ENCODE results near the gene SFN. TPM values are rescaled to one million over a fixed set of nuclear protein-coding genes. Genes with fewer than 3 reads are reported as not detected.
A peak's percentile ranks its signal among the peaks of the same experiment; 100 is the strongest.
"Not testable (repeated sequence)": the region's sequence is repeated elsewhere in the genome, so short reads cannot be mapped to it uniquely, and the experiment has no call there.

The SFN gene
- total and polyA plus RNA-seq, 3 experiments from 2014 or later = 0.37 TPM; not detected in 2

- Mint-ChIP-seq H3K36me3 (peaks cover 0 to 19% (median 0%) of the 10 kb centered on the region in 3 donors), H3K4me1 (peaks cover 14 to 28% (median 27%) of the 10 kb centered on the region in 3 donors), H3K27me3 (no peaks in the 10 kb centered on the region), H3K9me3 (no peaks in the 10 kb centered on the region), H3K4me3 (no peak overlapping the region), H3K27ac (peak overlapping the region in 3 of 8 donors; percentile 10 to 68 (median 50))
- Histone ChIP-seq H3K4me3 (ENCODE audit: low read length) (no peak overlapping the region), H3K27ac (ENCODE audit: low read depth, low read length) (no peak overlapping the region), H3K9me3 (ENCODE audit: low read length) (no peaks in the 10 kb centered on the region), H3K4me1 (ENCODE audit: insufficient read depth, low read length) (peaks cover 11% of the 10 kb centered on the region), H3K36me3 (ENCODE audit: insufficient read depth, low read length) (no peaks in the 10 kb centered on the region), H3K27me3 (ENCODE audit: insufficient read depth, low read length, poor library complexity, severe bottlenecking) (no peaks in the 10 kb centered on the region)
- ChIA-PET CTCF (interaction anchor here (1.0 to 2.1 kb wide), 3 partner anchors 8 to 41 kb away, joined by 3 to 6 read pairs (median 4); no protein-coding TSS in a partner anchor), POLR2A (no interaction called here)
- no peak for DNase-seq
Observed at GRCh38 chr1:26861286-26861701, 1.7 kb upstream of the SFN start.

GRCh38 chr1:26861889-26862378 lies 1.0 kb upstream of the SFN start:
- no peak overlapping the region for H3K27ac ChIP-seq (ENCODE audit: low read depth, low read length)
- peaks cover 11% of the 10 kb centered on the region for H3K4me1 ChIP-seq (ENCODE audit: insufficient read depth, low read length)
- ChIA-PET POLR2A (no interaction called here), CTCF (interaction anchor here (0.8 to 2.1 kb wide), 3 partner anchors 17 to 41 kb away, joined by 3 to 6 read pairs (median 3); no protein-coding TSS in a partner anchor)
- H3K9me3 ChIP-seq (ENCODE audit: low read length) = no peaks in the 10 kb centered on the region
- H3K27me3 ChIP-seq (ENCODE audit: insufficient read depth, low read length, poor library complexity, severe bottlenecking) = no peaks in the 10 kb centered on the region
- H3K36me3 ChIP-seq (ENCODE audit: insufficient read depth, low read length) = no peaks in the 10 kb centered on the region
- Mint-ChIP-seq H3K36me3 (peaks cover 0 to 12% (median 0%) of the 10 kb centered on the region in 3 donors), H3K4me1 (peaks cover 14 to 28% (median 27%) of the 10 kb centered on the region in 3 donors), H3K27ac (peak overlapping the region in 5 of 8 donors; percentile 17 to 77 (median 50)), H3K27me3 (no peaks in the 10 kb centered on the region), H3K9me3 (no peaks in the 10 kb centered on the region), H3K4me3 (peak overlapping the region in 1 of 7 donors; percentile 54)
- H3K4me3 ChIP-seq (ENCODE audit: low read length) = no peak overlapping the region
- no peak for DNase-seq

- Histone ChIP-seq H3K4me3 (ENCODE audit: low read length) (no peak overlapping the region), H3K4me1 (ENCODE audit: insufficient read depth, low read length) (peaks cover 11% of the 10 kb centered on the region), H3K27me3 (ENCODE audit: insufficient read depth, low read length, poor library complexity, severe bottlenecking) (no peaks in the 10 kb centered on the region), H3K9me3 (ENCODE audit: low read length) (no peaks in the 10 kb centered on the region), H3K36me3 (ENCODE audit: insufficient read depth, low read length) (no peaks in the 10 kb centered on the region), H3K27ac (ENCODE audit: low read depth, low read length) (no peak overlapping the region)
- H3K9me3 Mint-ChIP-seq = no peaks in the 10 kb centered on the region
- ChIA-PET CTCF (interaction anchor here (0.9 to 2.9 kb wide), 2 partner anchors 20 to 43 kb away, joined by 3 to 9 read pairs; no protein-coding TSS in a partner anchor), POLR2A (no interaction called here)
- H3K27me3 Mint-ChIP-seq = no peaks in the 10 kb centered on the region
- H3K4me3 Mint-ChIP-seq = peak overlapping the region in 5 of 7 donors; percentile 79 to 96 (median 92)
- peak overlapping the region in 2 of 8 donors; percentile 17 to 46 for H3K27ac Mint-ChIP-seq
- no peaks in the 10 kb centered on the region for H3K36me3 Mint-ChIP-seq
- DNase-seq = no peak
- H3K4me1 Mint-ChIP-seq = peaks cover 14 to 28% (median 27%) of the 10 kb centered on the region in 3 donors
Observed at GRCh38 chr1:26863685-26864077, 732 bp downstream of the SFN start.

GRCh38 chr1:26864610-26865480 lies 1.9 kb downstream of the SFN start:
- POLR2A ChIA-PET = interaction anchor here (0.9 to 2.5 kb wide), 12 partner anchors 9 to 364 kb away, joined by 3 to 16 read pairs (median 4); partner anchors contain the start of genes GPATCH3, GPN2 and PIGV
- CTCF ChIA-PET = interaction anchor here (0.7 to 4.7 kb wide), 24 partner anchors 7 to 393 kb away, joined by 3 to 19 read pairs (median 5); partner anchors contain the start of genes GPN2, HMGN2 and PIGV

GRCh38 chr1:26873097-26873496 lies 10.1 kb downstream of the SFN start:
- H3K9me3 ChIP-seq (ENCODE audit: low read length); H3K4me3 Mint-ChIP-seq; DNase-seq; H3K27ac ChIP-seq (ENCODE audit: low read depth, low read length); H3K4me1 ChIP-seq (ENCODE audit: insufficient read depth, low read length); H3K9me3 Mint-ChIP-seq; H3K27ac Mint-ChIP-seq; POLR2A ChIA-PET; H3K4me1 Mint-ChIP-seq; H3K27me3 ChIP-seq (ENCODE audit: insufficient read depth, low read length, poor library complexity, severe bottlenecking); H3K27me3 Mint-ChIP-seq; H3K4me3 ChIP-seq (ENCODE audit: low read length): not testable (repeated sequence)
- peaks cover 11% of the 10 kb centered on the region for H3K36me3 ChIP-seq (ENCODE audit: insufficient read depth, low read length)
- CTCF ChIA-PET = interaction anchor here (0.6 to 1.8 kb wide), 5 partner anchors 8 to 81 kb away, joined by 3 to 8 read pairs (median 3); no protein-coding TSS in a partner anchor
- peaks cover 0 to 25% (median 0%) of the 10 kb centered on the region in 3 donors for H3K36me3 Mint-ChIP-seq

More at GRCh38 chr1:26864610-26865480, 1.9 kb downstream of the SFN start:
- Histone ChIP-seq H3K9me3 (ENCODE audit: low read length) (no peaks in the 10 kb centered on the region), H3K27me3 (ENCODE audit: insufficient read depth, low read length, poor library complexity, severe bottlenecking) (no peaks in the 10 kb centered on the region), H3K4me1 (ENCODE audit: insufficient read depth, low read length) (peaks cover 11% of the 10 kb centered on the region), H3K4me3 (ENCODE audit: low read length) (peak overlapping the region; percentile 97), H3K36me3 (ENCODE audit: insufficient read depth, low read length) (no peaks in the 10 kb centered on the region), H3K27ac (ENCODE audit: low read depth, low read length) (peak overlapping the region; percentile 83)
- no peaks in the 10 kb centered on the region for H3K36me3 Mint-ChIP-seq
- peak overlapping the region; percentile 73 to 98 (median 92) for H3K27ac Mint-ChIP-seq
- no peaks in the 10 kb centered on the region for H3K27me3 Mint-ChIP-seq
- peak overlapping the region; percentile 88 to 97 (median 93) for H3K4me3 Mint-ChIP-seq
- peaks cover 14 to 28% (median 27%) of the 10 kb centered on the region in 3 donors for H3K4me1 Mint-ChIP-seq
- no peaks in the 10 kb centered on the region for H3K9me3 Mint-ChIP-seq
- peak; percentile 91 to 95 (median 94) for DNase-seq

GRCh38 chr1:26874896-26875295 lies 11.9 kb downstream of the SFN start:
- H3K4me3 Mint-ChIP-seq = no peak overlapping the region
- ChIA-PET POLR2A (no interaction called here), CTCF (interaction anchor here (1.8 kb wide), 1 partner anchor 20 kb away, joined by 5 read pairs; no protein-coding TSS in a partner anchor)
- peaks cover 11% of the 10 kb centered on the region for H3K36me3 ChIP-seq (ENCODE audit: insufficient read depth, low read length)
- H3K4me1 Mint-ChIP-seq = no peaks in the 10 kb centered on the region
- peak overlapping the region in 1 of 8 donors; percentile 46 for H3K27ac Mint-ChIP-seq
- H3K4me3 ChIP-seq (ENCODE audit: low read length) = no peak overlapping the region
- no peaks in the 10 kb centered on the region for H3K27me3 Mint-ChIP-seq
- no peaks in the 10 kb centered on the region for H3K9me3 ChIP-seq (ENCODE audit: low read length)
- H3K27me3 ChIP-seq (ENCODE audit: insufficient read depth, low read length, poor library complexity, severe bottlenecking) = no peaks in the 10 kb centered on the region
- H3K27ac ChIP-seq (ENCODE audit: low read depth, low read length) = no peak overlapping the region
- H3K9me3 Mint-ChIP-seq = no peaks in the 10 kb centered on the region
- DNase-seq = no peak
- no peaks in the 10 kb centered on the region for H3K4me1 ChIP-seq (ENCODE audit: insufficient read depth, low read length)
- H3K36me3 Mint-ChIP-seq = peaks cover 0 to 38% (median 3%) of the 10 kb centered on the region in 3 donors

- H3K9me3 Mint-ChIP-seq = no peaks in the 10 kb centered on the region
- Histone ChIP-seq H3K9me3 (ENCODE audit: low read length) (no peaks in the 10 kb centered on the region), H3K4me1 (ENCODE audit: insufficient read depth, low read length) (no peaks in the 10 kb centered on the region), H3K36me3 (ENCODE audit: insufficient read depth, low read length) (peaks cover 19% of the 10 kb centered on the region), H3K27ac (ENCODE audit: low read depth, low read length) (no peak overlapping the region), H3K27me3 (ENCODE audit: insufficient read depth, low read length, poor library complexity, severe bottlenecking) (no peaks in the 10 kb centered on the region), H3K4me3 (ENCODE audit: low read length) (no peak overlapping the region)
- POLR2A ChIA-PET = no interaction called here
- no peaks in the 10 kb centered on the region for H3K27me3 Mint-ChIP-seq
- H3K4me1 Mint-ChIP-seq = no peaks in the 10 kb centered on the region
- CTCF ChIA-PET = interaction anchor here (1.3 to 3.7 kb wide), 10 partner anchors 9 to 275 kb away, joined by 3 to 17 read pairs (median 9); no protein-coding TSS in a partner anchor
- DNase-seq = no peak
- no peak overlapping the region for H3K4me3 Mint-ChIP-seq
- H3K36me3 Mint-ChIP-seq = peaks cover 0 to 60% (median 8%) of the 10 kb centered on the region in 3 donors
- H3K27ac Mint-ChIP-seq = peak overlapping the region in 1 of 8 donors; percentile 61
Observed at GRCh38 chr1:26877326-26877725, 14.4 kb downstream of the SFN start.
